Measurements from ENCODE around the gene SMAD9.

The SMAD9 gene

GRCh38 chr13:36814465-36814864 is 105.6 kb downstream of the SMAD9 start:
- no peak for DNase-seq

DNA sequence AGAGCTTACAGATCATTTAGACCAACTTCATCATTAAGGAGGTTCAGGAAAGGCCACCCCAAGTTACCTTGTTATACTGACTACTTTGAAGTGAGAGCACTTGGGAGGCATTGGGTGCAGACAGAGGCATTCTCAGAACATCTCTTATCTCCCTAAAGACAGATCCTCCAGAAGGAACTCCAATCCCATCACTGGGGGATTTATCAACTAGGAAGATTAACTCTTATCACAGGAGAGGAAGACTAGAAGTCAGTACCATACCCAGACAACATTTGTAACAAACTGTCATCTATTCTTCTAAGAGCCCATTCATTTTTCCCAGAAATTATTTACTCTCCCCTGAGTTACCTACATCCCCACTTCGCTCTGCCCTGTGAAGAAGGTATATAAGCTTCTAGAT is 106.8 kb downstream of the SMAD9 start:
- DNase-seq, result no peak

DNA sequence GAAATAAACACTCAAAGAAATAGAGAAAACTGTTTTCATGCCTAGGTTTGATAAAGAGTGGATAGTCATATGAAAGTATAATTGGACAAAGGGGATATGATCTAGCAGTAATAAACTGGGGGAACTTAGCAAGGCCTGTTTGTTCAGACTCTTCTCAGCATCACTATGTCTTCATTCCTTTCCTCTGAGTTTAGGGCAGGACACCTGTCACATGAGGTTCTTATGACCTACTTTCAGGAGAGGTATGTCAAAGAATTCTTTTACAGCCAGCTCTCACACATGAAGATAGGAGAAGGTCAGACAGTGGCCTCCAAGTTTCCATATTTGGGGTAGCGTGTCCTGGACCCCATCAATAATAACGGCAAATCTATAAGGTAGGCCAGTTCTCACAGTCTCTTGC is 112.4 kb downstream of the SMAD9 start:
- DNase-seq, result no peak

DNA sequence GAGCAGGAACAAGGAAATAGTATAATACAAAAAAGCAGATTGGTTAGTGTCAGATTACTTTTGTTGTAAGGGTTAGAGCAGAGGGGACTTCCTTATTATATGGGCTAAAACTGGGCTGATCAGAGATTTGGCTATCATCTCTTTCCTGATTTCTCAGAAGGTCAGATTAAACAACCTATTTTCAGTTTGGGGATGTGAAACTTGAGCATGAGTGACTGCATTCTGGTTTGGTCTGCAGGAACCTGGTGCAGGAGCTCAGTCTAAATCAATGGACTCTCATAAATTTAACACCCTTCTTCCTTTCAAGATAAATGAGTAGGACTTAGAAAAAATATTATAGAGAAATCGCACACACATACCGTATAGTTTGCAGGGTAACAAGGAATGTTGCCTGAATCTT is 113.9 kb downstream of the SMAD9 start:
- DNase-seq, result no peak

- DNase-seq, result no peak
Observed at GRCh38 chr13:36804588-36804987, 115.5 kb downstream of the SMAD9 start.

DNA sequence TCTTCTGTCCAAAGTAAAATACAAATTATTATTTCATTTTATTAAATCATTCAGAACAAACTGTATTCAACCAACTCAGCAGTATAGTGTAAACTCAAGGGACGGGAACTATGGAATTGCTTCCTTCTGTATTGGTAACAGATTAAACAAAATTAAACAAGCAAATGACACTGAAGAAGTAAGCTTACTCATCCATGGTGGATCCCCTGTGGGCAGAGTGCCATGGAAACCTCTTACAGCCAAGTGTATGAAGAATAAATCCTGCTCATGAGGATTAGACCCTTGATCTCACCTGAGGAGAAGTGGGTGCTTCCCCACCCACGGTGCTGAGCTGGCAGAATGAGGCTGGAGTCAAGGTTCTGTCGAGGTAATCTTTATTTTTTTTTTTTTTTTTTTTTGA is 119.0 kb downstream of the SMAD9 start:
- DNase-seq, result no peak

- DNase-seq, result no peak
Observed at GRCh38 chr13:36796052-36796451, 124.0 kb downstream of the SMAD9 start.

DNA sequence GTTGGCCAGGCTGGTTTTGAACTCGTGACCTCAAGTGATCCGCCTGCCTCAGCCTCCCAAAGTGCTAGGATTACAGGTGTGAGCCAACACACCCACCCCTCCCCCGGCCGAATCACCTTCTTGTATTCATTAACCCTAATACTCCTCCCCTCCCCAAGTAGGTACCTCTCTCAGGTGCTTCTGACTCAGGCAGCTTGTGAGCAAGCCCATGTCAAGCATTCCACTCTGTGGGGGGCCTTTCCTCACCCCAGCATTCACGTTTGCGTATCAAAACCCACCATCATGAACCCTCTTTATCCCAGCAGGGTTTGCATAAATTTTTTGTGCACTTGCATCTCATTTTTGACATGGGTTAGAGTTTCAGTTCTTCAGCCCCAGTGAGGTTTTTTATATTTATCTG is 124.6 kb downstream of the SMAD9 start:
- no peak for DNase-seq
